Panc1 (cell line): ENCODE measurements around the gene GID8. TPM values are rescaled to one million over a fixed set of nuclear protein-coding genes. Genes with fewer than 3 reads are reported as not detected.

Source experiments
- ATAC-seq: fragments of 200-7000 bp; cut with Tn5 transposase; 2 replicates; pipeline ENCODE4 v1.9.1; 2020; ENCODE audit warnings: mild to moderate bottlenecking, moderate library complexity
- BruUV-seq: library from RNA; stranded (reverse); fragments of 400-500 nt; replicated peaks from 2 replicates; lab custom pipeline; 2021; lab: Mats Ljungman, UMichigan
- CTCF ChIA-PET: fragments of 300-600 bp; sonication (Branson Sonifier 250); formaldehyde crosslinking; loops from one replicate; lab custom pipeline; 2022; ENCODE audit warnings: antibody characterized with exemption; lab: Charles Lee
- POLR2A ChIA-PET: fragments of 300-600 bp; sonication (Branson Sonifier 250); formaldehyde crosslinking; loops from one replicate; lab custom pipeline; 2022; ENCODE audit warnings: antibody characterized with exemption; lab: Charles Lee
- DNase-seq: peaks from one replicate; pipeline ENCODE4 v3.0.0-alpha.2; 2010; ENCODE audit warnings: low read depth, low spot score
- H3K27ac ChIP-seq: 2 replicates; pipeline ENCODE4 v1.5.1; 2011; ENCODE audit warnings: mild to moderate bottlenecking, low read length, inconsistent platforms
- H3K27me3 ChIP-seq: fragments of 200-500 bp; sonication (Bioruptor generic); 2 replicates; pipeline ENCODE4 v1.6.0; 2014; ENCODE audit warnings: low read length, inconsistent platforms; ENCODE audit not compliant: control insufficient read depth, insufficient read depth
- H3K36me3 ChIP-seq: fragments of 200-500 bp; sonication (Bioruptor generic); 2 replicates; pipeline ENCODE4 v1.5.1; 2014; ENCODE audit warnings: inconsistent platforms, mild to moderate bottlenecking, low read length, moderate library complexity; ENCODE audit not compliant: control insufficient read depth, insufficient read depth
- H3K4me1 ChIP-seq: 2 replicates; pipeline ENCODE4 v1.5.1; 2011; ENCODE audit warnings: inconsistent platforms, mild to moderate bottlenecking, low read length, moderate library complexity; ENCODE audit not compliant: control insufficient read depth, insufficient read depth
- H3K4me3 ChIP-seq, 2 experiments: 2 replicates each; pipeline ENCODE4 v1.5.1; 2011 to 2012; ENCODE audit warnings: low read depth in 2 of 2, low read length in 2 of 2, mild to moderate bottlenecking in 2 of 2, inconsistent platforms in 1 of 2, moderate library complexity in 1 of 2
- H3K9me3 ChIP-seq: fragments of 200-500 bp; sonication (Bioruptor generic); 2 replicates; pipeline ENCODE4 v1.5.1; 2014; ENCODE audit warnings: low read depth, mild to moderate bottlenecking, inconsistent platforms, low read length, moderate library complexity; ENCODE audit not compliant: control insufficient read depth, insufficient read depth
- CTCF ChIP-seq: fragments of 450-650 bp; IDR thresholded peaks from 2 replicates; pipeline ENCODE4 v1.5.1; 2017; ENCODE audit warnings: mild to moderate bottlenecking
- POLR2AphosphoS5 ChIP-seq: IDR thresholded peaks from 2 replicates; pipeline ENCODE4 v1.6.1; 2012; ENCODE audit warnings: mild to moderate bottlenecking, low read depth, low read length, moderate library complexity
- REST ChIP-seq, 2 experiments: IDR thresholded peaks; 2 replicates each; pipeline ENCODE4 v1.6.1; 2011 to 2012; ENCODE audit warnings: low read depth in 2 of 2, control low read depth in 1 of 2, low read length in 1 of 2, mild to moderate bottlenecking in 1 of 2, moderate library complexity in 1 of 2; ENCODE audit not compliant: insufficient read depth in 1 of 2
- SIN3A ChIP-seq: IDR thresholded peaks from 2 replicates; pipeline ENCODE4 v1.6.1; 2012; ENCODE audit warnings: low read depth, mild to moderate bottlenecking, low read length, moderate library complexity, borderline replicate concordance; ENCODE audit not compliant: insufficient read depth
- TCF7L2 ChIP-seq: IDR thresholded peaks from 2 replicates; pipeline ENCODE4 v1.6.1; 2011; ENCODE audit warnings: mild to moderate bottlenecking, low read depth, low read length, inconsistent platforms
- in situ Hi-C: cut with HindIII; loops from 2 replicates; pipeline ENCODE4 v1.10.0; 2016; ENCODE audit warnings: low sequenced_read_pairs, low pct_unique_long_range_greater_than_20kb
- intact Hi-C: fragments of 100-400 bp; cut with micrococcal nuclease; formaldehyde crosslinking; loops from one replicate; pipeline ENCODE4 v1.10.0; 2022; ENCODE audit not compliant: unreplicated experiment
- total RNA-seq: library from RNA; stranded (reverse); gene quantifications from one replicate; pipeline ENCODE4 v1.2.1, GENCODE V29; 2021; ENCODE audit not compliant: unreplicated experiment

Gene GID8
- total RNA-seq, 1 experiment from 2014 or later, result 37.3 TPM

GRCh38 chr20:62889871-62890270 lies 48.1 kb upstream of the GID8 start:
- in situ Hi-C loops (no loop called here), intact Hi-C loops (no loop called here)
- Histone ChIP-seq H3K4me1 (peaks cover 7% of the 10 kb centered on the region), H3K27me3 (no peaks in the 10 kb centered on the region), H3K36me3 (peaks cover 23% of the 10 kb centered on the region), H3K27ac (no peak overlapping the region), H3K4me3 (no peak overlapping the region), H3K9me3 (no peaks in the 10 kb centered on the region)
- DNase-seq, result no peak
- ChIA-PET POLR2A (no interaction called here), CTCF (interaction anchor here (0.9 kb wide), 1 partner anchor 10 kb away, joined by 3 read pairs; no protein-coding TSS in a partner anchor)
- no peak for ATAC-seq
- TF ChIP-seq CTCF, result no peak
- TF ChIP-seq REST (IDR thresholded peaks at IDR 0.05; ENCODE audit: insufficient read depth in 1 of 2, low read depth in 2 of 2, low read length in 1 of 2), result no peak
- TF ChIP-seq TCF7L2, result no peak
- no peak for TF ChIP-seq SIN3A
- no peak for TF ChIP-seq POLR2AphosphoS5
- BruUV-seq, result no TSS peak

- Histone ChIP-seq H3K4me3 (no peak overlapping the region), H3K9me3 (no peaks in the 10 kb centered on the region), H3K36me3 (peaks cover 23% of the 10 kb centered on the region), H3K27ac (no peak overlapping the region), H3K4me1 (peaks cover 7% of the 10 kb centered on the region), H3K27me3 (no peaks in the 10 kb centered on the region)
- ChIA-PET POLR2A (no interaction called here), CTCF (interaction anchor here (0.6 to 0.9 kb wide), 2 partner anchors 9 to 80 kb away, joined by 3 read pairs; no protein-coding TSS in a partner anchor)
- intact Hi-C loops (no loop called here), in situ Hi-C loops (no loop called here)
- ATAC-seq (no peak), DNase-seq (no peak)
- TF ChIP-seq POLR2AphosphoS5, result no peak
- no peak for TF ChIP-seq REST (IDR thresholded peaks at IDR 0.05; ENCODE audit: insufficient read depth in 1 of 2, low read depth in 2 of 2, low read length in 1 of 2)
- TF ChIP-seq SIN3A, result no peak
- no peak for TF ChIP-seq CTCF
- no peak for TF ChIP-seq TCF7L2
- BruUV-seq, result no TSS peak
These were observed 47.5 kb upstream of the GID8 start for GRCh38 chr20:62890444-62890843.
